ENCODE results near the gene ANKFY1. TPM values are rescaled to one million over a fixed set of nuclear protein-coding genes. Genes with fewer than 3 reads are reported as not detected.

The ANKFY1 gene
- total RNA-seq, 1 donor from 2014 or later, result 64.5 TPM

DNA sequence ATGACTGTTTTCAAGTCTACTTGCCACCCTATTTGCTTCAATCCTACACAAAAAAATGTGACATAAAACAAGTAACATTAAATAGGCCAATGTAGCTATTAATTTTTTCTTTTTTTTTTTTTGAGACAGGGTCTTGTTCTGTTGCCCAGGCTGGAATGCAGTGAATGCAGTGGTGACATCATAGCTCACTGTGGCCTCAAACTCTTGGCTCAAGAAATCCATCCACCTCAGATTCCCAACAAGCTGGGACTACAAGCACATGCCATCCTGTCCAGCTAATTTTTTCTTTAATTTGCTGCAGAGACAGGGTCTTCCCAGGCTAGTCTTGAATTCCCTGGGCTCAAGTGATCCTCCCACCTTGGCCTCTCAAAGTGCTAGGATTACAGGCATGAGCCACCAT is 29.4 kb downstream of the ANKFY1 start:
- Mint-ChIP-seq H3K36me3 (peaks cover 9% of the 10 kb centered on the region), H3K27ac (no peak overlapping the region)
- TF ChIP-seq, protein P1, sequence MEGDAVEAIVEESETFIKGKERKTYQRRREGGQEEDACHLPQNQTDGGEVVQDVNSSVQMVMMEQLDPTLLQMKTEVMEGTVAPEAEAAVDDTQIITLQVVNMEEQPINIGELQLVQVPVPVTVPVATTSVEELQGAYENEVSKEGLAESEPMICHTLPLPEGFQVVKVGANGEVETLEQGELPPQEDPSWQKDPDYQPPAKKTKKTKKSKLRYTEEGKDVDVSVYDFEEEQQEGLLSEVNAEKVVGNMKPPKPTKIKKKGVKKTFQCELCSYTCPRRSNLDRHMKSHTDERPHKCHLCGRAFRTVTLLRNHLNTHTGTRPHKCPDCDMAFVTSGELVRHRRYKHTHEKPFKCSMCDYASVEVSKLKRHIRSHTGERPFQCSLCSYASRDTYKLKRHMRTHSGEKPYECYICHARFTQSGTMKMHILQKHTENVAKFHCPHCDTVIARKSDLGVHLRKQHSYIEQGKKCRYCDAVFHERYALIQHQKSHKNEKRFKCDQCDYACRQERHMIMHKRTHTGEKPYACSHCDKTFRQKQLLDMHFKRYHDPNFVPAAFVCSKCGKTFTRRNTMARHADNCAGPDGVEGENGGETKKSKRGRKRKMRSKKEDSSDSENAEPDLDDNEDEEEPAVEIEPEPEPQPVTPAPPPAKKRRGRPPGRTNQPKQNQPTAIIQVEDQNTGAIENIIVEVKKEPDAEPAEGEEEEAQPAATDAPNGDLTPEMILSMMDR (IDR thresholded peaks at IDR 0.05; ENCODE audit: unreplicated experiment), result no peak

DNA sequence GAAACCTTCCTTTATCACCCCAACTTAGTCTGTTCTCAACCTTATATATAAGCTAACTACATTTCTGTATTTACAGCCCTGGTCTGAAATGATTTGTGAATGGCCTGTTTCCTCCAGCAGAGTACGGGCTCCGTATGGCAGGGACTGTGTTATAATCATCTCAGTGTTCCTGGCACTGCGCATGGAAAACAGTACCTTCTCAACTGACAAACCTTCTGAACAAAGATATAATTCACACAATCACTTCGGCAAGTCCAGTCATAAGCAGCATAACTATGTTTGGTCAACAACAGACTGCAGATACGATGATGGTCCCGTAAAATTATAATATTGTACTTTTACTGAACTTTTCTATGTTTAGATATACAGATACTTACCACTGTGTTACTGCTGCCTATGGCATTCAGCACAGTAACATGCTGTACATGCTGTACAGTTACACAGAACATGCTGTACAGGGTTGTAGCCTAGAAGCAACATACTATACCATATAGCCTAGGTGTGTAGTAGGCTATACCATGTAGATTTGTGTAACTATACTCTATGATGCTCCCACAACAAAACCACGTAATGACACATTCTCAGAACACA is 30.0 kb downstream of the ANKFY1 start:
- Mint-ChIP-seq H3K4me1 (peaks cover 44% of the 10 kb centered on the region), H3K27ac (peak overlapping the region; percentile 94), H3K9me3 (no peaks in the 10 kb centered on the region), H3K36me3 (peaks cover 7% of the 10 kb centered on the region), H3K27me3 (ENCODE audit: low read depth) (no peaks in the 10 kb centered on the region), H3K4me3 (no peak overlapping the region)
- TF ChIP-seq, protein P1 (IDR thresholded peaks at IDR 0.05; ENCODE audit: unreplicated experiment), result no peak
- DNase-seq (ENCODE audit: low spot score in 2 of 2, unreplicated experiment in 2 of 2), result no peak

More for the DNA sequence above, 29.4 kb downstream of the ANKFY1 start:
- Mint-ChIP-seq H3K4me3 (no peak overlapping the region), H3K27me3 (ENCODE audit: low read depth) (no peaks in the 10 kb centered on the region), H3K9me3 (no peaks in the 10 kb centered on the region), H3K4me1 (peaks cover 43% of the 10 kb centered on the region)
- DNase-seq (ENCODE audit: low spot score in 2 of 2, unreplicated experiment in 2 of 2), result no peak

DNA sequence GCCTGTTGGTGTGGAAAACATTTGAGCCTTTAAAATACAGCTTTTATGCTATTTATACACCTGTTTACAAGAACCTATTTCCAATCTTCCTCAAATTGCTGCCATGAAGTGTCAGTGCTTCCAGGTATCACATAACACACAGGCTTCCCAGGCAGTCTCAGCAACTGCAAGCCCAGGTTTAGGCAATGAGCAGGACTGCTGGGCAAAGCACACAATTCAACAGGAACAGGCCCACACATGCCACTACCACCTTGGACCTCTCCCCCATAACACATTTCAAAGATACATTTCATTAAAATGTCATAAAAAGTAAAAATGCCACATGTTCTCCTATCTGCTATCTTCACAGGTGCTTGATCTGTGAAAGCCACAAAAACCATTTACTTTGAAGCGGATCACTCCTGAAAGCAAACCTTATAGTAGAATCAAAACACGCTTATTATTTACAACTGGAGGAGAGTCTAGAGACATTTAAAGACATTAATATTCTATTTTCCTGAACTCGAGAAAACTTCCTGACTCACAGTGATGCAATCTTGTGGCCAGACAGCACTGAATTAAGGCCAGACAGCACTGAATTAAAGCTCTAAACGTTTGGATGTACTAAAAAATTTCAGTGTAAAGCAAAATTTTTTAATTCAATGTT is 31.5 kb downstream of the ANKFY1 start:
- peak overlapping the region; percentile 94 for H3K27ac Mint-ChIP-seq

DNA sequence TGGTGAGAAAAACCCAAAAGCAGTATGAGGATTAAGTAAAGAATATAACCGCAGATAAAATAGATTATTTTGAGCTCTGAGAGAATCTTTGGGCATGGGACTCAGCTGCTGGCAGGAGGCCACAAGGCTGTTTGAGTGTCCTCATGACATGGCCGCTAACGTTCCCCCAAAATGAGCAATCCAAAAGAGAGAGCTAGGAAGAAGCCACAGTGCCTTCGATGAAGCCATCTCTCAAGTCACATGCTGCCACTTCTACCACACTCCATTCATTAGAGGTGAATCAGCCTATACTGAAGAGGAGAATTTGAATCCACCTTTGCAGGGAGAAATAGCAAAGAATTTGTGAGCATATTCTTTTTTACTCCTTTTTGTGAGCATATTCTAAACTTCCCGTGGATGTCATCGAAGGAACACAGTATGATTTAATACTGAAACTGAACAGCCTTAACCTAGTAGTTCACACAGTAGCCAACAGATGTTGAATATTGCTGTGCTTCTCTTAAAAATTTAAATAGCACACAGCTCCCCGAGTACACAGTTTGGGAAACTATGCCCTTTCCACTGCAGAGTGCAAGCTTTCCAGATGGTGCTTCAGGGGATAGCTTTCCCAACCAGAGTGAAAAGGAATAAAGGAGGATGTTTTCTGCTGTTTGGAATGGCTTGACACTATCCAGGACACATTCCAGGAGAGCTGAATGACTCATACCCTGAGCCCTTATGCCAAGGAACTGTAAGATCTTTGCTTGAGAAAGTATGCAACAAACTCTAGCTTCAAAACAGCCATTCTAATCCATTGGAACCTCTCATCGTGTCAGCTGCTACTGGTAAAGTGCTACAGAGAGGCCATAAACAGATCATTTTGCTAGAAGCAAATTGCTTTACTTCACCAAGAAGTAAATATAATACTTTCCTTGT is 33.9 kb downstream of the ANKFY1 start:
- no peaks in the 10 kb centered on the region for H3K27me3 Mint-ChIP-seq (ENCODE audit: low read depth)
- no peak for DNase-seq (ENCODE audit: low spot score in 2 of 2, unreplicated experiment in 2 of 2)
- peaks cover 6% of the 10 kb centered on the region for H3K36me3 Mint-ChIP-seq
- H3K27ac Mint-ChIP-seq, result peak overlapping the region; percentile 98
- TF ChIP-seq, protein P1 (IDR thresholded peaks at IDR 0.05; ENCODE audit: unreplicated experiment), result no peak
- H3K4me1 Mint-ChIP-seq, result peaks cover 51% of the 10 kb centered on the region
- no peak overlapping the region for H3K4me3 Mint-ChIP-seq
- H3K9me3 Mint-ChIP-seq, result no peaks in the 10 kb centered on the region

More for the DNA sequence above, 31.5 kb downstream of the ANKFY1 start:
- Mint-ChIP-seq H3K27me3 (ENCODE audit: low read depth) (no peaks in the 10 kb centered on the region), H3K36me3 (peaks cover 7% of the 10 kb centered on the region), H3K4me1 (peaks cover 52% of the 10 kb centered on the region), H3K9me3 (no peaks in the 10 kb centered on the region), H3K4me3 (no peak overlapping the region)
- no peak for DNase-seq (ENCODE audit: low spot score in 2 of 2, unreplicated experiment in 2 of 2)
- TF ChIP-seq, protein P1 (IDR thresholded peaks at IDR 0.05; ENCODE audit: unreplicated experiment), result no peak

DNA sequence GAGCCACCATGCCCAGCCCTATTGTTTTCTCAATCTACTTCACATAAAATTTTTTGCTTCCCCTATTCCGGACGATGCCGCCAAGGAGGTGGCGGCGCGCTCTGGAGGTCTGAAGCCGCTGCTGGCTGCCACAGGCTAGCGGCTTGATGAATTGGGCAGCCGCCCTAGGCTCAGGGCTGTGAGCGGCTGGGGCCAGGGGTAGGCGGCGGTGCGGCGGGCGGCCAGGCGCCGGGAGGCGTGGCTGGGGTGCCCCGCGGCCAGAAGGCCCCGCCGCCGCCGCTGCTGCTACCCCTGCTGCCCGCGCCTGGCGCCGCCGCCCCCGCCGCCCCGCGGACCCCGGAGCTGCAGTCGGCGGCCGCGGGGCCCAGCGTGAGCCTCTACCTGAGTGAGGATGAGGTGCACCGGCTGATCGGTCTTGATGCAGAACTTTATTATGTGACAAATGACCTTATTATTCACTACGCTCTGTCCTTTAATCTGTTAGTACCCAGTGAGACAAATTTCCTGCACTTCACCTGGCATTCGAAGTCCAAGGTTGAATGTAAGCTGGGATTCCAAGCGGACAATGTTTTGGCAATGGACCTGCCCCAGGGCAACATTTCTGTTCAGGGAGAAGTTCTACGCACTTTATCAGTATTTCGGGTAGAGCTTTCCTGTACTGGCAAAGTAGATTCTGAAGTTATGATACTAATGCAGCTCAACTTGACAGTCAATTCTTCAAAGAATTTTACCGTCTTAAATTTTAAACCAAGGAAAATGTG is 41.7 kb downstream of the ANKFY1 start:
- no peak overlapping the region for H3K4me3 Mint-ChIP-seq
- H3K36me3 Mint-ChIP-seq, result peaks cover 15% of the 10 kb centered on the region
- TF ChIP-seq, protein P1 (IDR thresholded peaks at IDR 0.05; ENCODE audit: unreplicated experiment), result no peak
- no peak overlapping the region for H3K27ac Mint-ChIP-seq
- no peak for DNase-seq (ENCODE audit: low spot score in 2 of 2, unreplicated experiment in 2 of 2)
- H3K9me3 Mint-ChIP-seq, result no peaks in the 10 kb centered on the region
- H3K27me3 Mint-ChIP-seq (ENCODE audit: low read depth), result no peaks in the 10 kb centered on the region
- peaks cover 21% of the 10 kb centered on the region for H3K4me1 Mint-ChIP-seq
